C1 segment of cervical spinal cord (tissue), 14 donors: ENCODE measurements around the gene VKORC1.
"Not testable (repeated sequence)": the region's sequence is repeated elsewhere in the genome, so short reads cannot be mapped to it uniquely, and the experiment has no call there.

Source experiments
- DNase-seq, 14 donors: peaks; one replicate each; lab custom pipeline; 2025; lab: John Stamatoyannopoulos, UW

Gene VKORC1

DNA sequence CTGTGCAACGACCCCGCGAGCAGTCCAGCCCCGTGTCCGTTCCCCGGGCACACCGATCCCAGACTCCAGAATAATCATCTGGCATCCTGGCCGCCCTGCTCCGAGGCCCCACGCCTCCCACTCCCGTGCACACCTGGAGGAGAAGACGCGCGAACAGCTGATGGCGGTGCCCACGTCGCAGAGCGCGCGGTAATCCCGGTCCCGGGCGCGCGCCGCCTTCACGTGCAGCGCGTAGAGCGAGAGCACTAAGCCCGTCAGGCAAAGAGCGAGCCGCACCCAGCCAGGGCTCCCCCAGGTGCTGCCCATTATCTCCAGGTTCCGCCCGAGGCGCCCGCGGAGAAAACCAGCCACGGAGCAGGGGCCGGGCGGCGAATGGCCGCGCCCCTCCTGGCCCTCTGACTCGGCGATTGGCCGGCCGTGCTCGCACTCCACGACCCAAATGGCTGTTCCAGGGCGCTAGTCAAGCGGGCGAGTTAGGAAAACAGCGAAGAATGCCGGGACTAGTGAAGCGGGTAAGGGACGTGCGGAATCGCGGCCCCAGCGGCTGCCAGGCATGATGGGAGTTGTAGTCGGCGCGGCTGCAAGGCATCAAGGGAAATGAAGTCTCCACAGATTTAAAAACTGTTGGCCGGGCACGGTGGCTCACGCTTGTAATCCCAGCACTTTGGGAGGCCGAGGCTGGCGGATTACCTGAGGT is at the start of gene VKORC1:
Gene VKORC1, minus strand, starts transcription at position 374 of the 697 bp plus-strand sequence. Its CDS starts 68 bp downstream, at position 306.
- DNase-seq, result peak; percentile 45 to 97 (median 86)

DNA sequence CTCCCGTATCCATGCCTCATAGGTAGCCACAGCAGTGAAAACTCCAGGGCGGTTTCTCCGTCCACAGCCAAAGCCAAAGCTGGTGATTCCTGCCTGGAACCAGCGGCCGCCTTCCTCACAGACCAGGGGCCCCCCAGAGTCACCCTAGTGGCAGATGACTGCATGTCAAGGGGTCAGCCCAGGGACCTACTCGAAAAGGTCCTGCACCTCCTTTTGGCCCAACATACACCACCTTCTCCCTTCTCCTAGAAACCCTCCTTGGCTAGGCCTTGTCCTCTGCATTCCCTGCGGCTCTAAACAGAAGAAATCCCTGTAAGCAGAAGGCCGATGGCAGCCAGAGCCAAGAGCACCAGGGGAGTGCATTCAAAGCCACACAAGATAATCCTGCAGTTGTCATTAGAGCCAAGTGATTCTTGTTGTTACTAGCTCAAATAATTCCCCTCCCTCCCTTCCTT is 49.1 kb upstream of the VKORC1 start:
- no peak for DNase-seq

DNA sequence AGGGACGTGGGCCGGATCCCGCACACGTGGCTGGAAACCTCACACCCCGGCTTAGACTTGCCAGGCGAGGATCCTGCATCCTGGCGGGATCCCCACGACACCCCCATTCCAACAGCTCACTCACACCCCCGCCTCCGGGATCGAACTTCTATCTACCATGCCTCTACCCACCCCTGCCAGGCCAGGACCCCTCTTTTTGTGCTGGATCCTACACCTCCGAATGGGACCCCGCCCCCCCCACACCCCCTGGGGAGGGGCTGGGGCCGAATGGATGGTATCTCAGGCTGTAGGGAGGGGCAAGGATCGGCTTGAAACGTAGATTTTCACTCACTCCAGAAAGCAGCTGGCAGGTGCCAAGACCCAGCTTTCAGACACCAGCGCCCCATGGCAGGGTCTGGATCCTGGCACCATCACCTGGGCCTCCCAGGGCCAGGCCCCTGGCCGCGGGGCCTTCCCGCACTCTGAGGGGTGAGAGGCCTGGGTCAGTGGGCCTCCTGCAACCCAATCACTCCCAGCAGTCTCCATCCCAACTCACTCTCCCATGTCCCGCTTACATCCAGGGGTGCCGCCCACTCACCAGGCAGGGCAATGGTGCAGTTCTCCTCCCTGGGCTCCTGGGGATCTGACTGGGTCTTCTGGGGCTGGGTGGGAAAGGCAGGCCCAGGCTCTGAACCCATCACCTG is 48.6 kb upstream of the VKORC1 start:
- no peak for DNase-seq

DNA sequence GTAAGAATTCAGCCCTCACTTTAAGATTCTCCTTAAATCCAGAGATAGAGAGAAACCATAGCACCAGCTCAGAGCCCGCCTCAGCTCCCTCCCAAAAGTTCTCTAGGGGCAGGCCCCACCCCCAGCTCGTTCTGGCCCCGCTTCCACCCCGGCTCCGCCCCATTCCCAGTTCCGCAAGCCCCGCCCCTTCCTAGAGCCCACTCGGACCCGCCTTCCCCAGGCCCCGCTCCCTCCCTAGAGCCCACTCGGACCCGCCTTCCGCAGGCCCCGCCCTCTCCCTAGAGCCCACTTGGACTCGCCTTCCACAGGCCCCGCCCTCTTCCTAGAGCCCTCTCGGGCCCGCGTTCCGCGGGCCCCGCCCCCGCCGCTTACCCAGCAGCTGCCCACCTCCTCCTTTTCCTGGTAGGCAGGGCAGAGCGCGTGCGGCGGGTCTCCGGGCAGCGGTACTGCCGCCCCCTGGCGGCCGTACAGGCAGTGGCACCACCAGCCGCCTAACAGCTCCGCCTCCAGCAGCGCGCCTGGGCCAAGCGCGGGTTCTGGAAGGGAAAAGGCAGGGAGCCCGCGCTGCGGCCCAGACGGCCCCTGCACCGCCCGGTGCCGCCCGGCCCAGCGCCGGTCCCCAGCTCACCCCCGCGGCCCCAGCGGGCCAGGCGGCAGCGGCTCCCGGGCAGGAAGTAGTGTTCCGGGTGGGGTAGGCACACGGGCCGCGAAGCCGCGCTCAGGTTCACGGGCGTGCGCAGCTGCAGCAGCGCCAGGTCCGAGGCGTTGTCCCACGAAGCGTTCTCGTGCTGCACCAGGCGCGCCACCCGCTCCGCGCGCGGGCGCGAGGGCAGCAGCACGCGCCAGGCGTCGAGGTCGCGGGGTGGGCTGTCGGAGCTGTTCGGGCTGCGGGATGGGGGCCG is 47.8 kb upstream of the VKORC1 start:
- peak; percentile 71 to 99 (median 94) for DNase-seq

DNA sequence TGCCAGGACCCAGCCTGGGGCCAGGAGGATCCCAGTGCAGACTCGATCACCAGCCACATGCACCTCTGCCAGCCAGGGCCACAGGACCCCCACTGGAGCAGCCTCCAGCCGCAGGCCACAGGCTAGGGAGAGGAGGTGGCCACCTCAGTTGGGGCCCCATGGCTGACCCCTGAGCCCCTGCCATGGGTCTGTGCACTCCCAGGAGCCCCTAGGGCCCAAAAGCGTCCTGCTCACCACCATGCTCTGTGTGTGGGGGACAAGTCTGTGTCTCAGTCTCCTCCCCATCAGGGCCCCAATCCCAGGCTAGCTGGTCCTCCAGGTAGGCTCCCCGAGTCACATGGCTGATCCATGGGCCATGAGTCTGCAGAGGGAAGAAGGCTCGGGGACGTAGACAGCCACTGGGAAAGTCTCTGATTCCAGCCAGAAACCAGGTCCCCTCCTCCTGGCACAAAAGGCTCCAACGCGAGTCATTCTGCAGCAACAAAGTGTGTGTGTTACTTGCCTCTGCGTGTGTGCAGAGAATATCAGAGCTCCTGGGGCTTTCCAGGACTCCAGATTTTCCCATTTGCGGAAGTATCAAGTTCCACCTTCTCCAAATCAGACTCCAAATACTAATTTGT is 47.0 kb upstream of the VKORC1 start:
- peak in 6 of 14 donors; percentile 49 to 69 (median 62) for DNase-seq

DNA sequence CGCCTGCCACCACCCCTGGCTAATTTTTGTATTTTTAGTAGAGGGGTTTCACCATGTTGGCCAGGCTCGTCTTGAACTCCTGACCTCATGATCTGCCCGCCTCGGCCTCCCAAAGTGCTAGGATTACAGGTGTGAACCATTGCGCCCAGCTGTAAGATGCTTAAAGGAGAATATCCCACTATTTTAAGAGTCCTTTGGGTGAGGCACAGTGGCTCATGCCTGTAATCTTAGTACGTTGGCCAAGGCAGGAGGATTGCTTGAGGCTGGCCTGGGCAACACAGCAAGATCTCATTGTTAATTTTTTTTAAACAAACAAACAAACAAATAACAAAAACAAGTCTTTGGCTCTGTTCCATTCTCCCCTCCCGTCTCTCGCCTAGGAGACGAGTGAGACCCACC is 46.5 kb upstream of the VKORC1 start:
- not testable (repeated sequence) for DNase-seq

DNA sequence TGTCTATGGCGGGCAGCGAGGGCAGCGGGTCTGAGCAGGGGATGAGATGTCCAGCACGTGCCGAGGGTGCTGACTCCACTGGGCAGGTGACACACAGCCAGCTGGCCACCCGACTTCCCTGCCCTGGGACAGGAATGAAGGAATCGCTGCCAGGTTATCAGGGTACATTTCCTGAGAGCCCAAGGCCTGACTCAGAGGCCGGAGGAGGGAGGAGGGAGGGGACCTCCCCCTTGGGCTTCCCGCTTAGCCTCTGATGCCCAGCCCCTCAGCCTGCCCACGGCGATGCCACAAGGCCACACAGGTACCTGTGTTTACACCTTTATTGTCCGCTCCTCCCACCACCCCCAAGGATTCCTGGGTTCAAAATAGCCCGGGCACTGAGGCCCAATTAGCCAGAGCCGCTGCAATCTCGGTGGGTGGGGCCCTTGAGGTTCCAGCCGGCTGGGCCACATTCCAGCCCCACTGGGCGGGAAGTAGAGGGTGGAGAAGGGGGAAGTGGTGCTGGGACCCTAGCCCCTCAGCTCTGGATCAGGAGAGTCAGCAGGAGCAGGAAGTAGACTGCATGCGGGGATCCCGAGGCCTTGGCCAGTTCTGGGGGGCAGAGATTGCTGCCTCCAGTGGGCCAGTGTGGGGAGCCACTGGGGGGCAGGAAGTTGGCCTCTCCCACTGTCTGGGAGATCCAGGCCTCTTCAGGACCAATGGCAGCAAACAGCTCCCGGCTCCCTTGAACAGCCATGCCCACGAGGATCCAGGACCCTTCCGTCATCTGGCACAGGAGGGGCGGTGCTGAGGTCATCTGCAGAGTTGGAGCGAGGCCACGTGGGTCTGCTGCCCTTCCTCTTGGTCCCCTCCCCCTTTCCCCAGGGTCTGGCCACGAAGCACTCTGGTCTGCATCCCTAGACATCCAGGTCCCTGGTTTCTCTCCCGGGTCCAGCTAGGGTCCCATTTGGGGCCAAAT is 44.3 kb upstream of the VKORC1 start:
- no peak for DNase-seq

DNA sequence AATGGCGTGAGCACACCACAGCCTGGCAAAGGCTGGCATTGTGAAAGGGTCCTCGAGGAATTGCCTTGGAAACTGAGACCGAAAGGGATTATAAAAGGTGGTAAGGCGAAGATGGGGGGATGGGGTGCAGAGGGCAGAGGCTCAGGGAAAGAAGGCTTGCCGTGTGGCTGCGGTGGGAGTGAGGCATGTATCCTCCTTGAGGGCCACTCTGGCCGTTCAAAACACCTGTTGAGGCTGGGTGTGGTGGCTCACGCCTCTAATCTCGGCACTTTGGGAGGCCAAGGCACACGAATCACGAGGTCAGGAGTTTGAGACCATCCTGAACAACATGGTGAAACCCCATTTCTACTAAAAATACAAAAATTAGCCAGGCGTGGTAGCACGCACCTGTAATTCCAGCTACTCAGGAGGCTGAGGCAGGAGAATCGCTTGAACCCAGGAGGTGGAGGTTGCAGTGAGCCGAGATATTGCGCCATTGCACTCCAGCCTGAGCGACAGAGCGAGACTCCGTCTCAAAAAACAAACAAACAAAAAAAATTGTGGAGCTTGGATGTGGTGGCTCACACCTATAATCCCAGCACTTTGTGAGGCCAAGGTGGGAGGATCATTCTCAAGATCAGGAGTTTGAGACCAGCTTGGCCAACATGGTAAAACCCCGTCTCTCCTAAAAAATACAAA is 42.4 kb upstream of the VKORC1 start:
- not testable (repeated sequence) for DNase-seq

DNA sequence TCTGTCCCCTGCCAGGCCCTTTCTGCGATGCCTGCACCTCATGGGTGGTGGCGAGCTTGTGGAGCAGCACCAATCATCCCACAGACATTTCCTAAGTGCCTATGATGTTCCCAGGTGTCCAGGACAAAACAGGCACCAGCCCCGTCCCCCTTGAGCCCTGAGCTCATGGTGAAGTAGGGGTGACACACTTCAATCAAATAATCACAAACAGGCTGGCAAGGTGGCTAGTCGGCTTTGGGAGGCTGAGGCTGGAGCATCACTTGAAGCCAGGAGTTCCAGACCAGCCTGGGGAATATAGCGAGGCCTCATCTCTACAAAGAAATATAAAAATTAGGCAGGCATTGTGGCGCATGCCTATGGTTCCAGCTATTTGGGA is 41.7 kb upstream of the VKORC1 start:
- DNase-seq, result no peak

DNA sequence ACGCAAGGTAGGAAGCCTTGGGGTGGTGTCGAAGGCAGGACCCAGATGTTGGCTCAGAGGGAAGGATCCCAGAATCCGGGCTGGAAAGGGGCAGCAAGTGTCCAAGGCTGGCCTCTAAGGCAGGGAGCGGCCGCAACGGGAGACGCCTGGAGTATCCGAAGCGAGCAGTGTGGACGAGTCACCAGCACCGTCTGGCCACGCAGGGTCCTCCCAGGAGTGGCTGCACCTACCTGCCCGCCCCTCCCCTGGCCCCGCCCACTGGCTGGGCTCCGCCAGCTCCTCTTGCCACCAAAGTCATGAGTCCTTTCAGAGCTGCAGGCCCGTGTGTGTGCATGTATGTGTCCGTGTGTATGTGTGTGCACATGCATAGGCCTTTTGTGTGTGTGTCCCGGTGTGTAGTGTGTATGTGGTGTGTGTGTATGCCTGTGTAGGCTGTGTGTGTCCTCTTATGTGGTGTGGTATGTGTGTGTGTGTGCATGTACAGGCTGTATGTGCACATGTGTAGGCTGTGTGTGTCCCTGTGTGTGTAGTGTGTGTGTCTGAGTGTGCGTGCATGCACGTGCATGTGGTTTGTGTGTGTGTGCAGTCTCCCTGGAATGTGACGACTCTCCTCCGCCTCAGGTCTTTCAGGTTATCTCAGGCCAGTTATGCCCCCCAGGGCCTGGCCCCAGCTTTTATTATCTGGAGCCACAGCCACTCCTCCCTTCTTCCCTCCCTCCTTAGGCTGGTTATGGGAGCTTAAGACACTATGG is 41.1 kb upstream of the VKORC1 start, which contains the start of gene PRSS8:
Gene PRSS8, minus strand, starts transcription at position 193 of the 752 bp plus-strand sequence. CDS start 229 bp downstream, outside the sequence.
- DNase-seq, result peak in 1 of 14 donors; percentile 19

DNA sequence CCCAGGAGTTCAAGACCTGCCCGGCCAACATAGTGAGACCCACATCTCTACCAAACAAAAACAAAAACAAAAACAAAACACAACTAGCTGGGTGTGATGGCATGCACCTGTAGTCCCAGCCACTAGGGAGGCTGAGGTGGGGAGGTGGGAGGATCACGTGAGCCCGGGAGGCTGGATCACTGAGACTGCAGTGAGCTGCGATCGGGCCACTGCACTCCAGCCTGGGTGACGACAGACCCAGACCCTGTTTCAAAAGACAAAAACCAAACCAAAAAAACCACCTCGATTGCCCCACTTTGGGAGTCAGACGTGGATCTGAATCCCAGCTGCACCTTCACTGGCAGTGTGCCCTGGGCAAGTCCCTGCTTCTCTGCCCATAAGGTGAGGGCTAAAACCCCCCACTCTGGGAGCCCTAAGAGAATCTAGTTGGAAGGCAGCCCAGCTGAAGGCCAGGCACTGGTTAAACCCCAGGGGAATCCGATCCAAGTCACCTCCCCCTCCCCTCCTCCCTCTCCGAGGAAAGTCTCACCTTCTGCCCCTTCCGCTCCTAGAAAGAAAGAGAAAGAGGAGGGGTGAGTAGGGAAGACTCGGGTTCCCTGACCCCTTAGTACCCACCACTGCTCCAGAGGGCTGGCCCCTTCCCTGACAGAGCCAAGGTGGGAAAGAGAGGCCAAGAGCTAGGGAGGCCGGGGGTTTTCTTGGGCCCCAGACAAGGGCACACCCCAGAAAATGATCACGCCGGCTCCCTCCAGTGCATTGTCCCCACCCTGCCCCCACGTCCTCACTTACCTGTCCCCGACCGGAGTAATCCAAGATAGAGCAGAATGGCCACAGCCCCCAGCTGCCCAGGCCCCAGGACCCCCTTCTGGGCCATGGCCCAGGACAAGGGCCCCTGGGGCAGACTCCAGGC is 40.3 kb upstream of the VKORC1 start:
- no peak for DNase-seq

DNA sequence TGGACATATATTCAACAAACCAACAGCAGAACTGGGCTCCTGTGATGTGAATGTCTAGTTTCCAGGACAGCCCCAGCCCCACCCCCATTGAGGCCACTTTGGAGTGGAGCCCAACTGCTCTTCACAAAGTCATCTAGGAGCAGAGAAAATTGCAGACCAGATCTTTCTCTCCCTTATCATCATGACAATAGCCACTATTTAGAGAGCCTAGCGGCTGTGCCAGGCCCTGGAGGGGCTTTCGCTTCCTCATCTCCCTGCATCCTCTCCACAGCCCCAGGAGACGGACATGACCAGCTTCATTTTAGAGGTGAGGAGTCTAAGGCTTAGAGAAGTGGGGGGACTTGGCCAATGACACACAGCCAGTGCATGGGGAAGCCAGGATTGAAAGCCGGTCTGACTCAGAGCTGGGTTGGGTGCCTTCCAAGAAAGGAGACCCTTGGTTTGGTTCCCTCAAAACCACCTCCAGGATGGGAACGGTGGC is 39.5 kb upstream of the VKORC1 start:
- DNase-seq, result no peak

DNA sequence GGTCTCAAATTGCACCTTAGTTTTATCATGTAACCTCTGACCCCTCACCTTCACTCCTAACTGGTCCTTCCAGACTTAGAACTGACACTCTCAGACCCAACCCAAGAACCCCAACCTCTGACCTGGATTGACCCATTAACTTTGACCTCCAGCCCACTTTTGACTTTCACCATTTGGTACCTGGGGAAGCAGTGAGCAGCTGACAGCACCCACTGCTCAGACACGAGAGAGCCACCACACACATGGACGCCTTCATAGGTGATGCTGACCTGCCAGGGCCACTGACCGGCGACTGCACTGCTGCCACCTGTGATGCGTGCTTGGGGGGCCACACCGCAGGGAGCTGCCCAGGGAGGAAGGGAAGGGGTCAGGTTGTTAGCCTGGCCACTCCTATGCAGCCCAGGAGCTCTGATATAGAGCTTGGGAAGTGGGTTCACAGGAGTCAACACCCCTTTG is 38.5 kb upstream of the VKORC1 start:
- DNase-seq, result no peak

DNA sequence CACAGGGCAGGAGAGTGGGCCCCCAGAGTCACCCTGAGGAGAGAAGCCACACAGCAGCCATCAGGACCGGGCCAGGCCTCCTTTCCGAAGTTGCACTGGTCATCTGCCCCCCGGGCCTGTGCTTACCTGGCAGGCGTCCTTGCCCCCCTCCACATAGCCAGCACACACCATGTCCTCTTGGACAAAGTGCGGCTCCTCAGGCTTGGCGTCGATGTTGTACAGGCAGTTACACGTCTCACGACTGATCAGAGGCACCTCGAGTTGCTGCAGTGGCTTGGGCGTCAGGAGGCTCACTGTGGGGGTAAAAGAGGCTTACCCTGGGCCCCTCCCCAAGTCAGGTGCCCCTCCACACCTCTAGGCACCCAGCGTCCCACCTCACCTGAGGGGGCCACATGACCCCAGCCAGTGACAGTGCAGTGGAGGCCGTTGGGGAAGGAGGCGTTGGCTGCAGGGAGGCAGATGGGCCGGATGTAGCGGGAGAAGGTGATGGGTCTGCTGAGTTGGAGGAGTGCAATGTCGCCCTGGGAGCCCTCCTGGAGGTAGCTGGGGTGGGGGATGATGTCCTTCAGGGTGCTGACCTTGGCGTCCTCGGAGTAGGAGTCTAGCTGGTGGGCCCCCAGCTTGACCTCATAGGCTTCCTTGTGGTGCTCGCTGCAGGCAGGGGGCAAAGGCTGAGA is 37.8 kb upstream of the VKORC1 start:
- DNase-seq, result no peak

DNA sequence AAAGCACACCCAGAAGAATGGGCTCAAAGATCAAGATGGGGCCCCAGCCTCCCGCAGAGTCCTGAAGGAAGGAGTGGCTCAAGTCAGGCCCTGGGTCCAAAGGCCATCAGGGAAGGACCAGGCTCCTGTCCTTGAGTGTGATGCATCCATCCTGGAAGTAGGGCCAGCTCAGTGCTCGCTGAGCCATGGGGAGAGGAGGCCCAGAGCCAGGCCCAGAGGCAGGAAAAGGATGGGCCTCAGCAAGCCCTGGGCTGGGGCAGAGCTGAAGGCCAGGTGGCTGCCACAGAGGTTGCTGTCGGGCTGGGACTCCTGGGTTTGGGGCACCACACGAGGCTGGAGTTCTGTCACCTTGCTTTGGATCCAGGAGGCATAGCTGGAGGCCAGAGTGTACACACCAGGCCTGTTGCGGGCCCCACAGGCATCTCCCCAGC is 37.3 kb upstream of the VKORC1 start:
- DNase-seq, result no peak

DNA sequence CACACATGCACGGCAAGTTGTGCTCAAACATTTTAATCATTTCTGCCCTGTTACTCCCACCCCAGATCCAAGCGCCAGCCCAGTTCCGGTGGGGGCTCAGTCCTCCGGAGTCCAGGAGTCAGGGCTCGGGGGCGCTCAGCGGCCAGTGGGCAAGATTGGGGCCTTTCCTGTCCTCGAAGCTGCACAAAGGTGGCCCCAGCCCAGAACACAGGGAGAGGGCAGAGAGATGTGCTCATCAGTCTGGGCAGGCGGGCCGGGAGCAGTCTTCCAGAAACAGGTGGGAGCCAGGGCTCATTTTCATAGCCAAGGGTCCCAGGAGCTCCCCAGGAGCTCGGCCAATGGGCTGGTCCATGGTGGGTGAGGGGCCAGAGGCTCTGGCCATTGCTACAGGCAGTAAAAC is 36.8 kb upstream of the VKORC1 start:
- no peak for DNase-seq

DNA sequence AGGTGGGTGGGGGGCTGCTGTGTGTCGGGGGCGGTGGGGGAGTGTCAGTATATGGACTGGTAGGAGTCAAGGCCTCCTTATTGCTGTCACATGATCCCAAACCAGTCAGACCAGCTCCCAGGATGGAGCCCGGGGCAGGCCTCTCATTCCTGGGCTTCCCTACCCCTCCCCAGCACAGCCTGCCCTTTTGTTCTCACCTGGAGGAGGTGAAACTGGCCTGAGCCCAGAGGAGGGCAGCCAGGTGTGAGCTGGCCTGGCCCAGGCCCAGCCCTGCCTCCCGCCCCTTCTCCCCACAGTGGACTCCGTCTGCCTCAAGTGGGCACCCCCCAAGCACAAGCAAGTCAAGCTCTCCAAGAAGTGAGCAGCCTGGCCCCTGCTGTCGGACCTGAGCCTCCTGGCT is 36.3 kb upstream of the VKORC1 start:
- DNase-seq, result no peak
